Dendritic cell treated with granulocyte-macrophage colony-stimulating factor and Interleukin-4, amounts not matched to agents 40 ng/mL and 50 ng/mL, for 4 days (primary cell): ENCODE results near the gene ADAM17.
"Not testable (repeated sequence)": the region's sequence is repeated elsewhere in the genome, so short reads cannot be mapped to it uniquely, and the experiment has no call there.

Source experiments
- H3K27ac Mint-ChIP-seq: one replicate; pipeline ENCODE4 v1.8.0; 2022; ENCODE audit warnings: mild to moderate bottlenecking, mixed read lengths
- H3K27me3 Mint-ChIP-seq: one replicate; pipeline ENCODE4 v1.8.0; 2022; ENCODE audit warnings: mild to moderate bottlenecking, mixed read lengths
- H3K36me3 Mint-ChIP-seq: one replicate; pipeline ENCODE4 v1.8.0; 2022; ENCODE audit warnings: low read depth, mixed read lengths
- H3K4me1 Mint-ChIP-seq: one replicate; pipeline ENCODE4 v1.8.0; 2022; ENCODE audit warnings: low read depth, mixed read lengths
- H3K4me3 Mint-ChIP-seq: one replicate; pipeline ENCODE4 v1.8.0; 2022; ENCODE audit warnings: mild to moderate bottlenecking, moderate library complexity, mixed read lengths
- H3K9me3 Mint-ChIP-seq: one replicate; pipeline ENCODE4 v1.8.0; 2022; ENCODE audit warnings: mixed read lengths
- intact Hi-C: fragments of 100-400 bp; cut with micrococcal nuclease; formaldehyde crosslinking; loops from one replicate; pipeline ENCODE4 v1.15.0; 2022

ADAM17 gene

DNA sequence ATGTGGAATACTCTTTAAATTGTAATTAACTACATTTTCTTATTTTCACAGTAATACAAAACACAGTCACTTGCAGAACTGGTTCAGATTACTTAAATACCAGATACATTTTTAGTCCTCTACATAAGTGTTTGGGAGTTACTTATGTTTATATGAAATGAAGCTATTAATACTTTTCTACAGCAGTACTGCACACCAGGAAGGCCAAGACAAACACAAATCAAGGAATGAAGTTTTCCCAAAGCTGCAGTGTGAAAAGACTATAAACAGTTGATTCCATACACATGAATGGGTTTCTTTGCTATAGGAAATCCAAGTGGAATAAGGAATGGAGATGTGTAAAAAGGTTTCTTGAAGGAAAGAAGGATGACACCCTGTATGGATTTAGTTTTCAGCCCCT is 29.3 kb upstream of the ADAM17 start:
- H3K27ac Mint-ChIP-seq, H3K9me3 Mint-ChIP-seq, H3K4me3 Mint-ChIP-seq, H3K4me1 Mint-ChIP-seq, intact Hi-C loops, H3K27me3 Mint-ChIP-seq: not testable (repeated sequence)
- peaks cover 41% of the 10 kb centered on the region for H3K36me3 Mint-ChIP-seq

DNA sequence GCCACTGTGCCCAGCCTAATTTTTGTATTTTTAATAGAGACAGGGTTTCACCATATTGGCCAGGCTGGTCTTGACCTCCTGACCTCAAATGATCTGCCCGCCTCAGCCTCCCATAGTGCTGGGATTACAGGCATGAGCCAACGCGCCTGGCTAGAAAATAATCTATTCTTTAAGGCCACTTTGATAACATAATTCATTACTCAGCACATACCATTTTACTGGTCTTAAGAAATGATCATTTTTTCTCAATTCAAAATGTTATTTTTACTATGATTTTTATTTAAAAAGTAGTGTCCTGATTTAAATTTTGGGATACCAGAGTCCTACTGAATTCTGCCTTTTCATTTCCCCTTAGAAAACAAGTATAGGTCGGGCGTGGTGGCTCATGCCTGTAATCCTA is 27.0 kb upstream of the ADAM17 start:
- no peak overlapping the region for H3K27ac Mint-ChIP-seq
- no peaks in the 10 kb centered on the region for H3K4me1 Mint-ChIP-seq
- H3K9me3 Mint-ChIP-seq, result no peaks in the 10 kb centered on the region
- H3K4me3 Mint-ChIP-seq, result no peak overlapping the region
- no peaks in the 10 kb centered on the region for H3K27me3 Mint-ChIP-seq
- intact Hi-C loops, result no loop called here
- H3K36me3 Mint-ChIP-seq, result peaks cover 31% of the 10 kb centered on the region

DNA sequence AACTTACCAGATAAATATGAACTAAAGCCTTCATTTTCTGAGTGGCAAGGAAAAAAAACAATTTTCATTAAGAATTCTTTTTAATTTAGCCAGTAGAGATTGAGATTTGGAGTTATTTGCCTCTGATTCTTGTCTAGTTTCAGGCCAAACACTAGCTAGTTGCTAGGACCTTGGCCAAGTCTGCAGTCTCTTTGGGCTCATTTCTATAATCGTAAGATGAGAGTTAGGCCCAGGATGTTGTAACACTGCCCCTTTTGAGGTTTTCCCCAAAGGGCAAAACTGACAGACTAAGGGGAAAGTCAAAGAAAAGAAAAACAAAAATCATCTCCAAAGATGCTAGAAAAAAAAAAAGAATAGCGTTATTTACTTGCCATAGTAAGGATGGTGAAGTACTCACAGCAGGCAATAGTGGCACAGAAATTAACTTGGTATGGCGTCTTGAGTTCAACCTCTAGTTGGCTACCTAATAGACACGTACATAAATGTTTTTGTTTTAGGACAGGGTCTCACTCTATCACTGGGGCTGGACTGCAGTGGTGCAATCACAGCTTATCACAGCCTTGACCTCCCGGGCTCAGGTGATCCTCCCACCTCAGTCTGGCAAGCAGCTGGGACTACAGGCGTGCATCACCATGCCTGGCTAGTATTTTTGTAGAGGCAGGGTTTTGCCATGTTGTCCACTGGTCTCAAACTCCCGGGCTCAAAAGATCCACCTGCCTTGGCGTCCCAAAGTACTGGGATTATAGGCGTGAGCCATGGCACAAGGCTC is 23.0 kb upstream of the ADAM17 start:
- no peaks in the 10 kb centered on the region for H3K9me3 Mint-ChIP-seq

DNA sequence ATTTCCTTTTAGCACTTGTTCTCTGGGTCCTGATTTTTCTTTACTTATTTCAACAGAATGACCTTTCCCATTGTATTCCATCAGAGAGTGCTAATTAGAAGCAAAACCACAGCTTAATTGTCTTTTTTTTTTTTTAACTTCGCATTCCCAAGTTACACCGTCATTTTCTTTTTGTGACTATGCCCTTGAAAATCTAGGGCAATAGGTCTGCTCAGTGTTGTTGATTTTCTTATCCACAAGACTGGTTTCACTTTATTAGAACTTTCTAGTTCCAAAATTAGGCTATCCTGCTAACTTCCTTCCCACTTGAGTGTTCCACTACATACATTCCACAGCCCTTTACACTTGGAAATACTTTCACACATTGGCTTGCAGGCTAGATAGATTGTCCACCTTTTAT is 18.7 kb upstream of the ADAM17 start:
- no peaks in the 10 kb centered on the region for H3K9me3 Mint-ChIP-seq
- H3K36me3 Mint-ChIP-seq, result no peaks in the 10 kb centered on the region
- H3K4me1 Mint-ChIP-seq, result peaks cover 5% of the 10 kb centered on the region
- H3K27me3 Mint-ChIP-seq, result no peaks in the 10 kb centered on the region
- H3K4me3 Mint-ChIP-seq, result no peak overlapping the region
- intact Hi-C loops, result no loop called here
- no peak overlapping the region for H3K27ac Mint-ChIP-seq

More for the DNA sequence above, 23.0 kb upstream of the ADAM17 start:
- Mint-ChIP-seq H3K27ac (no peak overlapping the region), H3K27me3 (no peaks in the 10 kb centered on the region), H3K4me3 (no peak overlapping the region), H3K4me1 (no peaks in the 10 kb centered on the region), H3K36me3 (peaks cover 4% of the 10 kb centered on the region)
- intact Hi-C loops, result no loop called here

DNA sequence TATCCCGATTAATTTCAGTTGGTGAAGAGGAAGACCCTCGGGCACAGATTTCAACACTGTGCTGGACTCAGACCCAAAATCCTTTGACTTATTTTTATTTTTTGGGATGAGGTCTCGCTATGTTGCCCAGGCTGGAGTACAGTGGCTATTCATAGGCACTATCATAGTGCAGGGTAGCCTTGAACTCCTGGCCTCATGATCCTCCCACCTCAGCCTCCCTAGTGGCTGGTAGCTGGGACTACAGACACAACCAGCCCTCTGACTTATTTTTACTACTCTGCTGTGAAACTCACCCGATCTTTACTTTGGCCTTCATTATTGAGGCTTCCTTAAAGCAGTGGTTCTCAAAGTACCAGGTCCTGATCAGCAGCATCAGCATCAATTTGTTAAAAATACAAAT is 18.2 kb upstream of the ADAM17 start:
- Mint-ChIP-seq H3K36me3 (no peaks in the 10 kb centered on the region), H3K9me3 (no peaks in the 10 kb centered on the region), H3K4me1 (peaks cover 5% of the 10 kb centered on the region), H3K27ac (no peak overlapping the region), H3K27me3 (no peaks in the 10 kb centered on the region), H3K4me3 (no peak overlapping the region)
- intact Hi-C loops, result no loop called here

DNA sequence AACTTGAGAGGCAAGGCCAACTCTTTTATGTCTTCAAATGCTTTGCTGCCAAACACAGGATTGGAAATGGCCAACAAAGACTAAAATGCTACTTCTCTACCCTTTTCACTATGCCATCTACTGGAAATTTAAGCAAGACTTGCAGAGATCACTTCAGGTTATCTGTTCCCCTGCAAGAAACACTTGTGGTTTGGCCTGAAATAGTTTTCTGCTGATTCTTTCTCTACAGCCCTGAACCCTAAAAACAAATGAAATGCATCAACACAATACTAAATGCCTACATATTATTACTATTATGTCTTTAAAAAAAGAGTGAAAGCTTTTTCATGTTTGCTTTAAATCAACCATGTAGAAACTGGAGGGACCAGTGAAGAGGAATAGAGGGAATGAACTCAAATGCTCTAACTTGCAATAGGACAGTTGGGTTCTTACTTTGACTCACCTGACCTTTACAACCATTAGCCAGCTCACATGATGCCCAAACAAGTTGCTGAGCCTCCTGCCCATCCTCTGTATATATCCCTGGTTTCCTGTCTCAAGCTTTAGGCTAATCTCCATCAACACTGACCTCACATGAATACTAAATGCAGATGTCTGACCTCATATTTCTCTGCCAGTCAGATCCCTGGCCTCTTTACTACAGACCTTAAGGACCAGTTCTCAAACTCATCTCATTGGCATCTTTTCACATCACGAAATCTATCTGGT is 17.5 kb upstream of the ADAM17 start:
- H3K36me3 Mint-ChIP-seq, result no peaks in the 10 kb centered on the region
- no peaks in the 10 kb centered on the region for H3K27me3 Mint-ChIP-seq
- H3K4me3 Mint-ChIP-seq, result no peak overlapping the region
- no peak overlapping the region for H3K27ac Mint-ChIP-seq
- no peaks in the 10 kb centered on the region for H3K9me3 Mint-ChIP-seq
- H3K4me1 Mint-ChIP-seq, result peaks cover 5% of the 10 kb centered on the region
- intact Hi-C loops, result no loop called here

DNA sequence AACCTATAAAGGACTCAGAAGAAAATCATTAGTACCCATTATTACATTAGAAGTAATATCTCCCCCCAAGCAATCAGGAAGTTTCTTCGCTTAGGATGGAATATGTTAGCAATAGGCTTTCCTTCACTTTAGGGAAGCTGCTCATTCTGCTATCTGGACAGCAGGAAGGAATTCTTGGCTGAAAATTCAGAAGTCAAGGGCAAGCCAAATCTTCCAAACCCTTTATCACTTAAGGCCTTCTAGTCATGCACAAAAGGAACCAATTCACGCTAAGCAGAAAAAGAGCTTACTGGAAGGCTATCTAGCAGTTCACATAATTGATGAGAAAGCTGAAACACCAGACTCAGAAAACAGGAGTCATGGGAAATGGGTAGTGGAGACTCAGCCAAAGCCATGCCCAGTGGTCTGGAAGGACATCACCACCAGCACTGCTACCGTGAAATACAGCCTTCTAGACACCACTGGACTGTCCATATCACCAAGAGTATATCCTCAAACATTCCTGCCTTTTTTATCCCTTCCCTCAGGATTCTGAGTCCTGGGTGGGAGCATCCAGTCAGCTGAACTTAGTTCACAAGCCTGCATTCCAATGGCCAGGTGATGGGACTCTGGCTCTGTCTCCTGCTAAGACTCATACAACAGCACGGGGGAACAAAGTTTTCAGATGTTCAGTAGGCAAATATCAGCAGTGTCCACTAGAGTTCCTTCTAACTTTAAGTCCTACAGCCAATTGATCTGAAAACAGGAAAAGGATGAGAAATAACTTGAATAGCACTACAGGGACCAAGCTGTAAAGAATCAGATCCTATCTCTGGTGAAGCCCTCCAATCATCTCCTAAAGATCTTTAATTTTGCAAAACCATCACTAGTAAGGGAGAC is 14.8 kb upstream of the ADAM17 start:
- Mint-ChIP-seq H3K27ac (no peak overlapping the region), H3K27me3 (no peaks in the 10 kb centered on the region), H3K36me3 (no peaks in the 10 kb centered on the region), H3K4me3 (no peak overlapping the region), H3K4me1 (peaks cover 7% of the 10 kb centered on the region), H3K9me3 (no peaks in the 10 kb centered on the region)
- intact Hi-C loops, result no loop called here

DNA sequence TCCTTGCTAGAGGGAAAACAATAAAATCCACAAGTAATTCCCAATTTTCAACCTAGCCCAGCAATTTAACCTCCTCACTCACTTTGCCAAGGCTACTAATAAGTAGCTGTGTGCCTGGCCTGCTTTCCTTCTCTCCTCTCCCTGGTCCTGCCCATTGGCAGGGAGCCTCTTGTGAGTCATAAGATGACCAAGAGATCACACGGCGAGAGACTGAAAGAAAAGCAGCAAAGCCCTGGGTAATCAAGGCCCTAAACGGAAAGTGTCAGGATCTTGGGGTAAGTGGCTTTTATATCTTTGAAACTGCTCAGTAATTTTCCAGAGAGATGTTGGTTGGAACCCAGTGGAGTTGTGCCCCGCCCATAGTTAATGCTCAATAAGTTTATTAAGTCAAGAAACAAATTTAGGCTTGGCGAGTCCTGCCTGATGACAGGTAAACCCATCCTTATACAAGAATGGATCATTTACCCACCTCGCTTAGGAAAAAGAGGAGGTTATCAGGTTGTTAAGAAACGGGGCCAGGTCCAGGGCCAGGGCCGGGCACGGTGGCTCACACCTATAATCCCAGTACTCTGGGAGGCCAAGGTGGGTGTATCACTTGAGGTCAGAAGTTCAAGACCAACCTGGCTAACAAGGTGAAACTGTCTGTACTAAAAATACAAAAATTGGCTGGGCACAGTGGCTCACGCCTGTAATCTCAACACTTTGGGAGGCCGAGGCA is 10.0 kb upstream of the ADAM17 start:
- Mint-ChIP-seq H3K4me1 (peaks cover 5% of the 10 kb centered on the region), H3K9me3 (no peaks in the 10 kb centered on the region), H3K4me3 (no peak overlapping the region), H3K27me3 (no peaks in the 10 kb centered on the region), H3K36me3 (no peaks in the 10 kb centered on the region), H3K27ac (peak overlapping the region; percentile 9)
- intact Hi-C loops, result no loop called here

DNA sequence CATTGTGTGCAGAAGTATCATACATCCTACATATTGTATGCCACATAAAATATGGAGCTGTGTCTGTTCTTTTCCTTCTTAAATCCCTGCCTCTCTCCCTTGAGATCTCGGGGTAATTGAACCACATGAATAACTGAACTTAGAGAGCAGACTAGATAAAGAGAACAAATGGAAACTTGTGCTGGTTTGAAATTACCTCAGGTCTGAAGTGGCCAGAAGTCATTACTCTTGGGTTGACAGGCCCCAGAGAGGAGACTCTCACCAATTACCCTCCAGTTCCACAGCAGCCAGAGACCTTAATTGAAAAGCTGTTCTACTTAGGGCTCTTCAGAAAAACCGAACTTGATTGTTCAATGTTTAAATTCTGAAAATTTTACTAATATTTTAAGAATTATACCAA is 5.0 kb upstream of the ADAM17 start:
- intact Hi-C loops, result no loop called here
- H3K27ac Mint-ChIP-seq, result no peak overlapping the region
- peaks cover 5% of the 10 kb centered on the region for H3K4me1 Mint-ChIP-seq
- peaks cover 6% of the 10 kb centered on the region for H3K36me3 Mint-ChIP-seq
- no peaks in the 10 kb centered on the region for H3K27me3 Mint-ChIP-seq
- H3K4me3 Mint-ChIP-seq, result no peak overlapping the region
- no peaks in the 10 kb centered on the region for H3K9me3 Mint-ChIP-seq

DNA sequence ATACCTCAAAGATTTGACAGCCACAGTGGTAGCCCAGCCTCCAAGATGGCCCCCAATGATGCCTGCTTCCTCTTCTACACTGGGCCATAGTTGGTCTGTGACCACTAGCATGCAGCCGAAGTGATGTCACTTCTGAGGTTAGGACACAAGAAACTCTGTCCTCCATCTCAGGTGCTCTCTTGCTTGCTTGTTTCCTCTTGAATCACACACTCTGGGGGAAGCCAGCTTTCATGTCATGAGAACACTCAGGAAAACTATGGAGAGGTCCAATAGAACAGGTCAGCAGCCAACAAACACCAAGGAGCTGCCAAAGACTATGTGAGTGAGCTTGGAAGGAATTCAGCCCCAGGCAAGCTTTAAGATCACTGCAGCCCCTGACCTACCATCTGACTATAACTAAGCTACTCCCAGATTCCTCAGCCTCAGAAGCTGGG is 3.3 kb upstream of the ADAM17 start:
- Mint-ChIP-seq H3K36me3 (peaks cover 22% of the 10 kb centered on the region), H3K9me3 (no peaks in the 10 kb centered on the region), H3K27ac (no peak overlapping the region), H3K4me3 (no peak overlapping the region), H3K27me3 (no peaks in the 10 kb centered on the region), H3K4me1 (peaks cover 11% of the 10 kb centered on the region)
- intact Hi-C loops, result loop anchor here (5.0 kb wide), 1 partner anchor 68 kb away; no protein-coding TSS in a partner anchor

DNA sequence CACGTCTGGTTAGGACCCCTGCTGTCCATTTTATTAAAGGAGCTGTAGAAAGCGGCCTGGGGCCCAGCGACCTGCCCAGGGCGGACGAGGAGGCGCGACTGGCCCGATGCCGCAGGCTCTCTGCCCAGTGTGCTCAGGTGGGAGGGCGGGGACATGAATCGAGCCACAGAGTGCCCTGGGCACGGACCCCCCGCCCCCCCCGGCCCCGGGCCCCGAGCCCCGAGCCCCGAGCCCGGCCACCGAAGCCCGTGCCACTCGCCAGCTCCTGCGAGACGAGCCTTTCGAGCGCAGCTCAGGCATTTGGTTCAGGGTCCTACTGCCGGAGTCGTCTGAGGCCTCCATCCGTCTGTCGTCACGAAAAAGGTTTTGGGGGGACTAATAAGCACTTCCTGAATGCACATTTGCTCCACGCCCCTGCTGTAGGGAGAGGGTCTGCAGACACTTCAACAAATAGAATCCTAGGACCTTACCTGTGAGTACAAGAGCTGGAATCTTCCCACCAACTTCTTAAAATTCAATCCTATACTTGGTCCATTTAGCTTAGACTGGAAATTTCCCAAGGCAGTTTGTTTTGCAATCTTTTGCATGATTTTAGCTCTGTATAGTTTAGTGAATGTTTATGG is 602 bp upstream of the ADAM17 start:
- Mint-ChIP-seq H3K27me3 (no peaks in the 10 kb centered on the region), H3K27ac (peak overlapping the region; percentile 95), H3K4me3 (peak overlapping the region; percentile 95), H3K9me3 (no peaks in the 10 kb centered on the region), H3K36me3 (peaks cover 31% of the 10 kb centered on the region), H3K4me1 (peaks cover 32% of the 10 kb centered on the region)
- intact Hi-C loops, result loop anchor here (5.0 kb wide), 1 partner anchor 71 kb away; no protein-coding TSS in a partner anchor

DNA sequence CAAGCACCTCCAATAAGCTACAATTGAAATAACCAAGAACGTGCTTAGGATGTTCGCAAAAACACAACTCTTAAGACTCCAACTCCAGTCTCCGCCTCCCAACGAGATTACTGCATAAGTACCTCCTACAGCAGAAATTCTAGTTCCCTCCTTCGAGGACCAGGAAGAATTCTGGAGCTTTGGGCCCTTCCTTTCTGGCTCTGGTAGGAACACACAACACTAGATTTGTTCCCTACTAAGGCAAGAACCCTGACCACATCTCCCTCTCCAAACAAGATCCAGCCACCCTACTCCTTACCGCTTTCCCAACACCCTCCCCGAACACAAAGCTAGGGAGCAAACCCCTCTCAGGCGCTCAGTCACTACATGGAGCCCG is 721 bp downstream of the ADAM17 start:
- Mint-ChIP-seq H3K9me3 (no peaks in the 10 kb centered on the region), H3K4me3 (peak overlapping the region; percentile 95), H3K4me1 (peaks cover 36% of the 10 kb centered on the region), H3K27ac (peak overlapping the region; percentile 95), H3K27me3 (no peaks in the 10 kb centered on the region), H3K36me3 (peaks cover 31% of the 10 kb centered on the region)
- intact Hi-C loops, result loop anchor here (5.0 kb wide), 1 partner anchor 72 kb away; no protein-coding TSS in a partner anchor
